Stimulated activated CD8-positive, alpha-beta memory T cell treated with anti-CD3 and anti-CD28 coated beads, Interleukin-15, amount 100 ng/mL, for 48 hours (primary cell): Measurements from ENCODE around the gene ARF6.
A peak's percentile ranks its signal among the peaks of the same experiment; 100 is the strongest.
"Not testable (repeated sequence)": the region's sequence is repeated elsewhere in the genome, so short reads cannot be mapped to it uniquely, and the experiment has no call there.

Experiments
- DNase-seq, 2 donors: peaks; one replicate each; pipeline ENCODE4 v3.0.0-alpha.2; 2020; ENCODE audit warnings: low read depth in 2 of 2

The ARF6 gene

GRCh38 chr14:49876563-49877127 lies 16.2 kb upstream of the ARF6 start:
- DNase-seq = no peak

DNA sequence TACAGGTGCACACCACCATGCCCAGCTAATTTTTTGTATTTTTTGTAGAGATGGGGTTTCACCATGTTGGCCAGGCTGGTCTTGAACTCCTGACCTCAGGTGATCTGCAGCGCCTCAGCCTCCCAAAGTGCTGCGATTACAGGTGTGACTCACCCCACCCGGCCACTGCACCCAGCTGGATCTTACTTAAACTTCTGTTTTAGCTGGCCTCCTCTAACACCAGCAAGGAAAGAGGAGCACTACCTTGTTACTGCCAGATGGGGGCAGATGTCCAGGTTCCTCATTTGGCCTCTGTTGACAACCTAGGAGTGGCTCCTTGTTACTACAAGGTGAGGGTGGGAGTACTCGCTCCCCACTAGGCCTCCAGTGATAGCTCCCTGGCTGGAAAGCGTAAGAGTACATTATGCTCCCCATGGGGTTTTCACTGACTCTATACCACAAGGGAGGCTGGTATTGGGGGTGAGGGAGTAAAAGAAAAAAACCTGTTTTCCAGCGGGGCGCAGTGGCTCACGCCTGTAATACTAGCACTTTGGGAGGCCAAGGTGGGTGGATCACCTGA lies 13.2 kb upstream of the ARF6 start:
- peak; percentile 44 to 66 for DNase-seq

GRCh38 chr14:49880267-49881064 lies 12.4 kb upstream of the ARF6 start:
- no peak for DNase-seq

DNA sequence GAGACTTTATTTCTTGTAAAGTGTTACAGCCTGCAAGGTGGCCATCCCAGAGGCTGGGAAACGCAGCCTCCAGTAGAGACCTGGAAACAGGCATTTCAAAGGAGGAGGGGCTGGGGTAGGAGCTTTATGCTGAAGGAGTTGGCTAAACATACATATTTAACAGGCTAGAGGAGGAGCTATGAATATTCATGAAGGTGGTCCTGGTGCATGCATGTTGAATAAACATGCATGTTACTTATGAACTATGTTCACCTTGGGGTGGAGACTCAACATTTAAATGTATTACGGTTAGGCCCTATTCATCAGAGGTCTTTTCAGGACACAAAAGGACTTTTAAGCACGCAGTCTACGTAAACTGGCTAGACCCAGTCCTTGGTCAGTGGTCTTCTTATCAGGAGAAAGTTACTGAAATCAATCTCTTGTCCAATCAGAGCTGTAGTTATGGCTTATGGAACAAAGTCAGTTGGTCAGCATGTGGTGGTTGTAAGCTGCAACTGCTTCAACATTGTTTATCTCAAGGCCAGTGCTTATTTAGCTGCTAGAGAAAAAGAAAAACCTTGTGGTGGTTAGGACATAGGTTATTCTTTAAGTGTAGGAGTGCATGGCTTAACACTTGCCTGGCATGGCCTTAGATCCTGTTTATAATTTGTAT lies 11.4 kb upstream of the ARF6 start:
- DNase-seq = no peak

GRCh38 chr14:49882826-49883694 lies 9.8 kb upstream of the ARF6 start:
- DNase-seq = no peak

- DNase-seq = no peak
Observed at GRCh38 chr14:49886523-49886922, 6.4 kb upstream of the ARF6 start.

- DNase-seq = no peak
Observed at GRCh38 chr14:49888293-49888692, 4.6 kb upstream of the ARF6 start.

DNA sequence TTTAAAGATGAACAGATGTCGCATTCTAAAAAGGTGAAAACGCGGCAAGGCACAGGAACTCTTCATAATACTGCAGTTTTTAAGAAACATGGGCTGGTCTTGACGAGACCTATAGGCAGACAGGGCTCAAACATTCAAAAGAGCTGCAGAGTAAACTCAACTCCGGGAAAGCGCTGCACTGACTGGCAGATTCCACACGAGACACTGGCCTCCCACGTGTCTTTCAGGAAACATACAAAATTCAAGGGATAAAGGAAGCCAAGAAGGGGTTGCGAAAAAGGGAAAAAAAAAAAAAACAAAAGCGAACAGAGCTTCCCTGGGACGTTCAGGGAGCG lies 614 bp upstream of the ARF6 start:
- DNase-seq = no peak

DNA sequence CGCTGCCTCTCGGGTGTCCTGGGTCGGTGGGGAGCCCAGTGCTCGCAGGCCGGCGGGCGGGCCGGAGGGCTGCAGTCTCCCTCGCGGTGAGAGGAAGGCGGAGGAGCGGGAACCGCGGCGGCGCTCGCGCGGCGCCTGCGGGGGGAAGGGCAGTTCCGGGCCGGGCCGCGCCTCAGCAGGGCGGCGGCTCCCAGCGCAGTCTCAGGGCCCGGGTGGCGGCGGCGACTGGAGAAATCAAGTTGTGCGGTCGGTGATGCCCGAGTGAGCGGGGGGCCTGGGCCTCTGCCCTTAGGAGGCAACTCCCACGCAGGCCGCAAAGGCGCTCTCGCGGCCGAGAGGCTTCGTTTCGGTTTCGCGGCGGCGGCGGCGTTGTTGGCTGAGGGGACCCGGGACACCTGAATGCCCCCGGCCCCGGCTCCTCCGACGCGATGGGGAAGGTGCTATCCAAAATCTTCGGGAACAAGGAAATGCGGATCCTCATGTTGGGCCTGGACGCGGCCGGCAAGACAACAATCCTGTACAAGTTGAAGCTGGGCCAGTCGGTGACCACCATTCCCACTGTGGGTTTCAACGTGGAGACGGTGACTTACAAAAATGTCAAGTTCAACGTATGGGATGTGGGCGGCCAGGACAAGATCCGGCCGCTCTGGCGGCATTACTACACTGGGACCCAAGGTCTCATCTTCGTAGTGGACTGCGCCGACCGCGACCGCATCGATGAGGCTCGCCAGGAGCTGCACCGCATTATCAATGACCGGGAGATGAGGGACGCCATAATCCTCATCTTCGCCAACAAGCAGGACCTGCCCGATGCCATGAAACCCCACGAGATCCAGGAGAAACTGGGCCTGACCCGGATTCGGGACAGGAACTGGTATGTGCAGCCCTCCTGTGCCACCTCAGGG lies 679 bp downstream of the ARF6 start:
- peak; percentile 83 to 87 for DNase-seq

GRCh38 chr14:49894214-49895107 lies 1.6 kb downstream of the ARF6 start:
- DNase-seq = not testable (repeated sequence)

DNA sequence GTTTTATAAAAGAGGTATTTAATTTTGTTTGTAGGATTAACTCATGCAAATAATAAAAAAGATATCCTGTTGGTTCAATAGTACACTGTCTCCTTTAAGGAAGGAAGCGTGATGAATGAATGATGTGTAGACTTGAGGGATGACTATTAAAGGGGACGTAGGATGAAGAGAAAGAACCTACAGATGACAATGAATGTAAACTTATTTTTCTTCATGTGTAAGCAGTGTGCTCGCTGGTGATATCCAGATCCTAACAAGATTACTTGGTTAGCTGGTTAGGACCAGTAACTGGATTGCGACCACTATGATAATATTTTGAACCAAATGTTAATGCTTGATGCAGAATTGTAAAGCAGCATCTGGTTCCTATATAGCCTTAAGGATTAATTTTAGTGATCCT lies 2.6 kb downstream of the ARF6 start:
- DNase-seq = no peak

GRCh38 chr14:49896272-49896671 lies 3.4 kb downstream of the ARF6 start:
- DNase-seq = not testable (repeated sequence)

DNA sequence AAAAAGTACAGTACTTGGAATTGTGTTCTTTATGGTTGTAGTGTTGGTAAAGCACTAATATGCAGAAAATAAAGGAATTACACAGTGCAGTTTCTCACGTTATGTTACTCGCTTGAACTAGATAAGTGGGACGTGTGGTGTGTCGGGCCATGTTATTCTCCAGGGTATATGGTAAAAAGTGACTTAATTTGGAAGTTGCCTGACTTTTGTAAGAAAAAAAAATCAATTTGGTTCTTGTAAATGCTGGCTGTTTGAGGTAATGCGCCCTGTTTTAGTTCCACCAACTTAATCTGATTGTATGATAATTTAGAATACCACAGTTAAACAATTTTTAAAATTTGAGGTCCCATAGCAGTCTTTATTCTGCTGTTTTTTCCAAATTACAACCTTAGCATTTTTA lies 4.1 kb downstream of the ARF6 start:
- DNase-seq = no peak

GRCh38 chr14:49897414-49897813 lies 4.5 kb downstream of the ARF6 start:
- DNase-seq = no peak

DNA sequence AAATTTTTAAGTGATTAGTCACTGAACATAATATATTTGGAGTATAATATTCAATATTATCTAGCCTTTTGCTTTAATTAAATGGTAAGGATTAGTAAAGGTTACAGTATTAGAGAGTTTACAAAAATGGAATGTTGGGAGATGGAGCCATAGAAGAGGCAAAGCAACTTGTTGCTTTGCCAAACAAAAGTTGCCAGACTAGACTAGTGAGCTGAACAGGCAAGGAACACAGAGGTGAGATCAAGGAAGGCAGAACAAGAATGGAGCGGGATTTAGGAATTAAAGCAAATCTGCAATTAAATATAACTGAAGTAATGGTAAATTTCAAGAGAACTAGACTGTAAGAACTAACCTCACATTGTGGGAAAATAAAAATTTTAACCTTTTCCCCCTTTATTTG lies 5.1 kb downstream of the ARF6 start:
- DNase-seq = no peak

DNA sequence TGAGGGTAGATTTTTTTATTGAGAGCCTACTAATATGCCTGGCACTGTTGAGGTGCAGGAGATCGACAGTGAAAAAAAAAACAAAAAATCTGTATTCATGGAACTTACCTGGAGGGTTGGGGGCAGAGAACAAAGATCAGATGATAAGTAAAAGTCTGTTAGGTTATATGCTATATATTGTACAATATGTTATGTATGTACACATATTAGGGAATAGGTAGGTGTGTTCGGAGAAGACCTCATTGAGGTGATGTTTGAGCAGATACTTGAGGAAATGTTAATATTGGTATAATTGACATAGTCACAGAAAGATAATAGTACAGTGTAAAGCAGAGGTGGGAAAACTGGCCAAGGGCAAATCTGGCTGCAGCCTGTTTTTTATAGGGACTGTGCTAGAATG lies 5.6 kb downstream of the ARF6 start:
- DNase-seq = no peak

GRCh38 chr14:49900973-49901372 lies 8.1 kb downstream of the ARF6 start:
- DNase-seq = no peak

GRCh38 chr14:49902679-49903246 lies 9.9 kb downstream of the ARF6 start:
- DNase-seq = not testable (repeated sequence)

- DNase-seq = no peak
Observed at GRCh38 chr14:49904270-49904669, 11.4 kb downstream of the ARF6 start.

GRCh38 chr14:49905989-49906388 lies 13.1 kb downstream of the ARF6 start:
- no peak for DNase-seq
